HepG2 (cell line): ENCODE data around the gene DTNB. TPM values are rescaled to one million over a fixed set of nuclear protein-coding genes. Genes with fewer than 3 reads are reported as not detected.

Experiments
- ATAC-seq: fragments of 200-7000 bp; cut with Tn5 transposase; 3 replicates; pipeline ENCODE4 v1.9.1; 2020; ENCODE audit warnings: mild to moderate bottlenecking, moderate library complexity
- BruUV-seq: library from RNA; stranded (reverse); fragments of 400-500 nt; replicated peaks from 2 replicates; lab custom pipeline; 2021; lab: Mats Ljungman, UMichigan
- CTCF ChIA-PET: fragments of 300-600 bp; formaldehyde crosslinking; extraction: SDS; loops from one replicate; lab custom pipeline; 2021; ENCODE audit warnings: low total read pairs, inconsistent platforms, low intra/inter-chr PET ratio; lab: Yijun Ruan, JAX
- POLR2A ChIA-PET: fragments of 350-600 bp; sonication (Branson Sonifier 250); formaldehyde crosslinking; loops from one replicate; lab custom pipeline; 2020; ENCODE audit warnings: antibody characterized with exemption, inconsistent platforms; lab: Yijun Ruan, JAX
- DNase-seq: peaks from one replicate; pipeline ENCODE4 v3.0.0-alpha.2; 2015; ENCODE audit warnings: low spot score
- FAIRE-seq: peaks from 3 replicates; lab custom pipeline; 2011; peaks lifted over from hg19 to GRCh38; lab: Jason Lieb, UNC
- H2AFZ ChIP-seq: one replicate; pipeline ENCODE4 v1.6.1; 2011; ENCODE audit warnings: low read length, inconsistent platforms
- H3K27ac ChIP-seq: fragments of 300-600 bp; 3 replicates; pipeline ENCODE4 v1.8.0; 2011; ENCODE audit warnings: mixed run types, mild to moderate bottlenecking, mixed read lengths, low read length, inconsistent platforms; ENCODE audit not compliant: insufficient read depth; ENCODE audit errors: extremely low read length
- H3K27me3 ChIP-seq, 2 experiments: fragments of 200-600 bp in 1 of 2; 2 replicates in 1 of 2; 3 replicates in 1 of 2; pipeline versions ENCODE4 v1.6.0 to v1.8.0; 2011; ENCODE audit warnings: low read length in 2 of 2, mild to moderate bottlenecking in 2 of 2, moderate library complexity in 2 of 2, inconsistent platforms in 1 of 2; ENCODE audit not compliant: insufficient read depth in 2 of 2, control insufficient read depth in 1 of 2
- H3K36me3 ChIP-seq, 2 experiments: fragments of 200-600 bp in 1 of 2; replicated peaks in 1 of 2; 2 replicates in 1 of 2; 3 replicates in 1 of 2; pipeline versions ENCODE4 v1.5.1 to v1.8.0; 2011; ENCODE audit warnings: low read length in 2 of 2, inconsistent platforms in 1 of 2; ENCODE audit not compliant: insufficient read depth in 2 of 2, control insufficient read depth in 1 of 2
- H3K4me1 ChIP-seq: 2 replicates; pipeline ENCODE4 v1.5.1; 2012; ENCODE audit warnings: low read length, inconsistent platforms; ENCODE audit not compliant: insufficient read depth
- H3K4me2 ChIP-seq: 2 replicates; pipeline ENCODE4 v1.6.0; 2011; ENCODE audit warnings: low read depth, low read length, inconsistent platforms
- H3K4me3 ChIP-seq, 3 experiments: fragments of 200-600 bp in 1 of 3; sonication (generic), shearing (Covaris generic) in 1 of 3; replicated peaks in 1 of 3; 2 replicates each; pipeline ENCODE4 v1.5.1; 2011 to 2016; ENCODE audit warnings: low read length in 3 of 3, inconsistent platforms in 2 of 3, low read depth in 2 of 3, mild to moderate bottlenecking in 2 of 3, control low read depth in 1 of 3, mixed read lengths in 1 of 3; ENCODE audit not compliant: insufficient read depth in 1 of 3
- H3K79me2 ChIP-seq: one replicate; pipeline ENCODE4 v1.6.1; 2011; ENCODE audit warnings: low read length, inconsistent platforms; ENCODE audit not compliant: insufficient read depth
- H3K9ac ChIP-seq: 2 replicates; pipeline ENCODE4 v1.6.0; 2011; ENCODE audit warnings: mild to moderate bottlenecking, low read depth, low read length, inconsistent platforms; ENCODE audit not compliant: insufficient read depth
- H3K9me3 ChIP-seq: 2 replicates; pipeline ENCODE4 v1.5.1; 2012; ENCODE audit warnings: mild to moderate bottlenecking, low read length
- H4K20me1 ChIP-seq: 2 replicates; pipeline ENCODE4 v1.6.0; 2011; ENCODE audit warnings: inconsistent platforms, mild to moderate bottlenecking, low read length, moderate library complexity; ENCODE audit not compliant: insufficient read depth
- ATAD3A ChIP-seq: sonication (generic); formaldehyde crosslinking; IDR thresholded peaks from 2 replicates; pipeline ENCODE4 v1.4.0; 2020; ENCODE audit warnings: missing genetic modification reagents
- FOXK1 ChIP-seq: sonication (generic); formaldehyde crosslinking; IDR thresholded peaks from 2 replicates; pipeline ENCODE4 v1.4.0; 2020; ENCODE audit warnings: low read depth, missing genetic modification reagents, borderline replicate concordance
- FOXM1 ChIP-seq: sonication (generic); formaldehyde crosslinking; IDR thresholded peaks from 2 replicates; pipeline ENCODE4 v1.5.0; 2020; ENCODE audit warnings: missing genetic modification reagents
- HNF4G ChIP-seq, 2 experiments: sonication (generic) in 1 of 2; formaldehyde crosslinking in 1 of 2; IDR thresholded peaks; 2 replicates each; pipeline versions ENCODE4 v1.4.0 to v1.6.1; 2011 to 2020; ENCODE audit warnings: borderline replicate concordance in 2 of 2, low read depth in 2 of 2, mild to moderate bottlenecking in 2 of 2, low read length in 1 of 2, missing genetic modification reagents in 1 of 2, moderate library complexity in 1 of 2
- TEAD3 ChIP-seq: optimal IDR thresholded peaks from 2 replicates; pipeline ENCODE3; 2016; ENCODE audit warnings: borderline replicate concordance
- ZNF430 ChIP-seq: sonication (generic); formaldehyde crosslinking; IDR thresholded peaks from 2 replicates; pipeline ENCODE4 v1.9.0; 2021; ENCODE audit warnings: mild to moderate bottlenecking, missing genetic modification reagents
- ZNF782 ChIP-seq: sonication (generic); formaldehyde crosslinking; IDR thresholded peaks from 2 replicates; pipeline ENCODE4 v1.4.0; 2020; ENCODE audit warnings: missing genetic modification reagents, mild to moderate bottlenecking, borderline replicate concordance
- ZSCAN30 ChIP-seq: sonication (generic); formaldehyde crosslinking; IDR thresholded peaks from 2 replicates; pipeline ENCODE4 v1.5.0; 2020; ENCODE audit warnings: mild to moderate bottlenecking, missing genetic modification reagents
- WGBS: methylation state at CpG from one replicate; pipeline ENCODE4 v1.1.6; 2017; ENCODE audit warnings: low lambda C conversion rate; 5-methylcytosine and 5-hydroxymethylcytosine counted together
- in situ Hi-C: cut with HindIII; loops from 2 replicates; pipeline ENCODE4 v1.10.0; 2017; ENCODE audit warnings: low pct_unique_long_range_greater_than_20kb; ENCODE audit not compliant: extremely low pct_ligation_motif_present
- intact Hi-C: fragments of 100-400 bp; cut with micrococcal nuclease; formaldehyde crosslinking; loops from one replicate; pipeline ENCODE4 v1.10.0; 2022; ENCODE audit not compliant: unreplicated experiment
- polyA plus RNA-seq, 8 experiments: library from polyadenylated mRNA; depleted of rRNA in 3 of 8; stranded (reverse) in 7 of 8; unstranded in 1 of 8; fragments of >200 nt; fragmentation: Illumina TruSeq in 4 of 8; extraction: Trizol in 4 of 8; gene quantifications; 2 replicates each; pipeline versions ENCODE4 v1.2.1 to v1.2.3, GENCODE V29; 2011 to 2016; ENCODE audit warnings: low read depth in 4 of 8, missing spikeins in 1 of 8, mixed read lengths in 1 of 8; ENCODE audit not compliant: insufficient read depth in 1 of 8
- total RNA-seq, 5 experiments: library from RNA; depleted of rRNA; stranded (reverse); fragments of >200 nt; fragmentation: Illumina TruSeq; extraction: Trizol; gene quantifications; 2 replicates each; pipeline ENCODE4 v1.2.3, GENCODE V29; 2016; ENCODE audit warnings: low read depth in 1 of 5
- TF ChIP-seq, protein P1 (sequence below): sonication (generic); formaldehyde crosslinking; IDR thresholded peaks from 2 replicates; pipeline ENCODE4 v1.4.0; 2020; ENCODE audit warnings: mild to moderate bottlenecking, missing genetic modification reagents

DTNB gene
- total and polyA plus RNA-seq, 2 of the 13 experiments (the other 11 are each of a cell fraction or from before 2014, with no cell fraction given) = 14.4 to 23.9 TPM

DNA sequence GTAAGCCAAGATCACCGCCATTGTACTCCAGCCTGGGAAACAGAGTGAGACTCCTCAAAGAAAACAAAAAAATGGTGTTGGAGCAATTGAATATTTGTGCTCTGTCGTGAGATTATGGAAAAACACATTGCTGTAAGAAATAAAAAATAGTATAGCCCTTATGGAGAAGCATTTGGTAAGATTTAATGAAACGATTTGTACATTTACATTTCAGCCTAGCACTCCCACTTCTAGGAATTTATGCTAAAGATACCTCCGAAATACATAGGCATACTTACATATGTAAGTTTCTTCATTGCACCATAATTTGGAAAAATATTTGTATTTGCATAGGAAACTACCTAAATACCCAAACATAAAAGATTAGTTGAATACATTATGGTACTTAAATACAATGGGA, 8.7 kb upstream of the DTNB start:
- Histone ChIP-seq H3K4me1 (peaks cover 17% of the 10 kb centered on the region), H3K4me2 (no peak overlapping the region), H3K36me3 (no peaks in the 10 kb centered on the region), H3K9me3 (no peaks in the 10 kb centered on the region), H3K27me3 (peaks cover 0 to 7% of the 10 kb centered on the region in 2 experiments; a peak in 2 of 5 replicates), H3K9ac (no peak overlapping the region), H3K27ac (no peak overlapping the region), H4K20me1 (no peaks in the 10 kb centered on the region), H2AFZ (no peak overlapping the region), H3K4me3 (no peak overlapping the region), H3K79me2 (no peaks in the 10 kb centered on the region)
- FAIRE-seq = no peak
- ChIA-PET CTCF (no interaction called here), POLR2A (no interaction called here)
- DNase-seq = no peak
- no peak for ATAC-seq
- no TSS peak for BruUV-seq
- TF ChIP-seq ZNF782 (CRISPR knock-in tag) (no peak), ZNF430 (CRISPR knock-in tag) (no peak), HNF4G (IDR thresholded peaks at IDR 0.05; ENCODE audit: borderline replicate concordance, low read depth, low read length) (no peak), HNF4G (CRISPR knock-in tag; IDR thresholded peaks at IDR 0.05; ENCODE audit: borderline replicate concordance, low read depth) (no peak), ATAD3A (CRISPR knock-in tag) (no peak), FOXK1 (no peak), ZSCAN30 (CRISPR knock-in tag) (no peak), FOXM1 (CRISPR knock-in tag) (no peak), TEAD3 (no peak)
- TF ChIP-seq, protein P1, sequence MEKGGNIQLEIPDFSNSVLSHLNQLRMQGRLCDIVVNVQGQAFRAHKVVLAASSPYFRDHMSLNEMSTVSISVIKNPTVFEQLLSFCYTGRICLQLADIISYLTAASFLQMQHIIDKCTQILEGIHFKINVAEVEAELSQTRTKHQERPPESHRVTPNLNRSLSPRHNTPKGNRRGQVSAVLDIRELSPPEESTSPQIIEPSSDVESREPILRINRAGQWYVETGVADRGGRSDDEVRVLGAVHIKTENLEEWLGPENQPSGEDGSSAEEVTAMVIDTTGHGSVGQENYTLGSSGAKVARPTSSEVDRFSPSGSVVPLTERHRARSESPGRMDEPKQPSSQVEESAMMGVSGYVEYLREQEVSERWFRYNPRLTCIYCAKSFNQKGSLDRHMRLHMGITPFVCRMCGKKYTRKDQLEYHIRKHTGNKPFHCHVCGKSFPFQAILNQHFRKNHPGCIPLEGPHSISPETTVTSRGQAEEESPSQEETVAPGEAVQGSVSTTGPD (CRISPR knock-in tag) = no peak
- WGBS = 21% methylated on average over 4 of the region's 4 CpGs
- in situ Hi-C loops (no loop called here), intact Hi-C loops (no loop called here)
